WERI-Rb-1 (cell line): Measurements from ENCODE around the gene ZBTB45.

Experiments used
- DNase-seq: peaks from one replicate; pipeline ENCODE4 v3.0.0-alpha.2; 2020
- H3K27ac ChIP-seq: fragments of 250-450 bp; sonication (Bioruptor Pico); 2 replicates; pipeline ENCODE4 v1.5.1; 2020; ENCODE audit warnings: mild to moderate bottlenecking, moderate library complexity
- H3K27me3 ChIP-seq: fragments of 250-450 bp; sonication (Bioruptor Pico); 2 replicates; pipeline ENCODE4 v1.5.1; 2021; ENCODE audit warnings: mild to moderate bottlenecking, low read depth, moderate library complexity; ENCODE audit not compliant: insufficient read depth, severe bottlenecking
- H3K36me3 ChIP-seq: fragments of 250-450 bp; sonication (Bioruptor Pico); 2 replicates; pipeline ENCODE4 v1.5.1; 2020; ENCODE audit warnings: mild to moderate bottlenecking, moderate library complexity
- H3K4me3 ChIP-seq: 2 replicates; pipeline ENCODE4 v1.5.1; 2011; ENCODE audit warnings: low read depth, mild to moderate bottlenecking, control low read depth, low read length
- H3K9me3 ChIP-seq: fragments of 250-450 bp; sonication (Bioruptor Pico); 2 replicates; pipeline ENCODE4 v1.5.1; 2021; ENCODE audit warnings: mild to moderate bottlenecking, moderate library complexity; ENCODE audit not compliant: severe bottlenecking
- CTCF ChIP-seq: IDR thresholded peaks from 2 replicates; pipeline ENCODE4 v1.5.1; 2011; ENCODE audit warnings: low read depth, mild to moderate bottlenecking, control low read depth, inconsistent platforms, low read length

The ZBTB45 gene

GRCh38 chr19:58516964-58517833, 2.4 kb downstream of the ZBTB45 start:
- H3K27me3 ChIP-seq: no peaks in the 10 kb centered on the region
- H3K36me3 ChIP-seq: peaks cover 13% of the 10 kb centered on the region
- DNase-seq: no peak
- H3K4me3 ChIP-seq: no peak overlapping the region
- H3K9me3 ChIP-seq: no peaks in the 10 kb centered on the region
- peak; percentile 36; the same call in 1 of the 2 replicates for TF ChIP-seq CTCF
- H3K27ac ChIP-seq: no peak overlapping the region

- no peak for DNase-seq
- H3K27ac ChIP-seq: no peak overlapping the region
- H3K4me3 ChIP-seq: no peak overlapping the region
- peaks cover 13% of the 10 kb centered on the region for H3K36me3 ChIP-seq
- no peaks in the 10 kb centered on the region for H3K9me3 ChIP-seq
- no peaks in the 10 kb centered on the region for H3K27me3 ChIP-seq
- TF ChIP-seq CTCF: no peak
These were observed 3.3 kb downstream of the ZBTB45 start for GRCh38 chr19:58516246-58516836.

GRCh38 chr19:58515259-58515658, 4.4 kb downstream of the ZBTB45 start:
- H3K36me3 ChIP-seq: peaks cover 13% of the 10 kb centered on the region
- no peaks in the 10 kb centered on the region for H3K9me3 ChIP-seq
- DNase-seq: no peak
- no peak overlapping the region for H3K4me3 ChIP-seq
- H3K27me3 ChIP-seq: no peaks in the 10 kb centered on the region
- no peak overlapping the region for H3K27ac ChIP-seq
- TF ChIP-seq CTCF: no peak

GRCh38 chr19:58514564-58515022, 5.0 kb downstream of the ZBTB45 start:
- Histone ChIP-seq H3K9me3 (no peaks in the 10 kb centered on the region), H3K27me3 (no peaks in the 10 kb centered on the region), H3K4me3 (peak overlapping the region; percentile 73), H3K27ac (peak overlapping the region; percentile 88), H3K36me3 (peaks cover 13% of the 10 kb centered on the region)
- no peak for TF ChIP-seq CTCF
- no peak for DNase-seq

GRCh38 chr19:58513694-58514563, 5.7 kb downstream of the ZBTB45 start:
- H3K4me3 ChIP-seq: peak overlapping the region; percentile 73
- H3K9me3 ChIP-seq: no peaks in the 10 kb centered on the region
- DNase-seq: peak; percentile 96
- no peaks in the 10 kb centered on the region for H3K27me3 ChIP-seq
- H3K27ac ChIP-seq: peak overlapping the region; percentile 88
- peak; percentile 93 for TF ChIP-seq CTCF
- peaks cover 13% of the 10 kb centered on the region for H3K36me3 ChIP-seq
